ENCODE measurements around the gene MFN2. TPM values are rescaled to one million over a fixed set of nuclear protein-coding genes. Genes with fewer than 3 reads are reported as not detected.

The MFN2 gene
- 52.3 TPM for total RNA-seq

GRCh38 chr1:11979851-11980675 lies at the start of gene MFN2:
Gene MFN2, plus strand, starts transcription at chr1:11980444. Its CDS starts 8,725 bp downstream, at chr1:11989169.

DNA sequence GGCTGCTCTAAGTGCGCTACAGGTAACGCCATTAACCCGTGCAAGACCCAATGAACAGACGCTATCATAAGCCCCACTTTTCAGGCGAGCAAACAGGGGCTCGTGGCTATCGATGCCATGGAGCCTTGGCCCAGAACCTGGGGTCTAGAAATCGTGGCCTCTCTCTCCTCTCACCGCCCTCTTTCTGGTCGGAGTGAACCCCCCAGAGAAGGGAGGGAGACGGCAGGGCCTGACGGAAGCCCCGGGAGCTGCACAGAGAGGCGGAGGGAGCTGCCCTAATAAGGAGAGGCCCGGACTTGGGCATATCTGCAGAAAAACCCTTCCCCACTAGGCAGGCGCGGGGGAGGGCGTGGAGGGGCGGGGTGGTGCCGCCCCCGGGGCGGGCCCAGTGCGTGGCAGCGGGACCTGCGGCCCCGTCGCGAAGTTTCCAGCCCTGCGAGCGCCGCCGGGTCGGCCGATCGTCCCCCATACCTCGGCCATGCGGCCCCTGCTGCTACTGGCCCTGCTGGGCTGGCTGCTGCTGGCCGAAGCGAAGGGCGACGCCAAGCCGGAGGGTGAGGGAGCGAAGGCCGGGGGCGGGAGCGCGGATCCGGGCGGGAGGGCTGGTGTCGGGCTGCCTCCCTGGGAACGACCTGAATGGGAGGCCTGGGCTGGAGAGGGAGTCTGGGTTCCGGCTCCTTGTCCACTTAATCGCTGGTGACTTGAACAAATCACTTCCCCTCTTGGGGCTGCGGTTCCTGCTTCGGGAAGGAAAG lies 45.8 kb upstream of the MFN2 start, which contains the start of gene PLOD1:
PLOD1 (plus strand) TSS at position 416 of the 755 bp plus-strand sequence; CDS start at position 479, 63 bp downstream.

Other genes with a start within 250 kb of the MFN2 start
- 22.7 TPM for gene AGTRAP, start 244.3 kb upstream of the MFN2 start, total RNA-seq
- not detected for gene C1orf167, start 218.3 kb upstream of the MFN2 start, total RNA-seq
- gene MTHFR, start 174.5 kb upstream of the MFN2 start, total RNA-seq = 43.3 TPM
- gene CLCN6, start 174.3 kb upstream of the MFN2 start, total RNA-seq = 25.2 TPM
- 0.77 TPM for gene NPPA, start 132.7 kb upstream of the MFN2 start, total RNA-seq
- not detected for gene NPPB, start 121.5 kb upstream of the MFN2 start, total RNA-seq
- 43.7 TPM for gene KIAA2013, start 54.0 kb upstream of the MFN2 start, total RNA-seq
- gene PLOD1, start 45.7 kb upstream of the MFN2 start, total RNA-seq = 129 TPM
- gene MIIP, start 39.1 kb downstream of the MFN2 start, total RNA-seq = 30.1 TPM
- gene TNFRSF8, start 82.9 kb downstream of the MFN2 start, total RNA-seq = not detected
- 7.8 TPM for gene TNFRSF1B, start 186.5 kb downstream of the MFN2 start, total RNA-seq
- gene VPS13D, start 249.6 kb downstream of the MFN2 start, total RNA-seq = 81.9 TPM